ENCODE measurements around the gene SP140. TPM values are rescaled to one million over a fixed set of nuclear protein-coding genes. Genes with fewer than 3 reads are reported as not detected.
A peak's percentile ranks its signal among the peaks of the same experiment; 100 is the strongest.
"Not testable (repeated sequence)": the region's sequence is repeated elsewhere in the genome, so short reads cannot be mapped to it uniquely, and the experiment has no call there.

SP140 gene
- total RNA-seq, 1 experiment from 2014 or later: 2.6 TPM

DNA sequence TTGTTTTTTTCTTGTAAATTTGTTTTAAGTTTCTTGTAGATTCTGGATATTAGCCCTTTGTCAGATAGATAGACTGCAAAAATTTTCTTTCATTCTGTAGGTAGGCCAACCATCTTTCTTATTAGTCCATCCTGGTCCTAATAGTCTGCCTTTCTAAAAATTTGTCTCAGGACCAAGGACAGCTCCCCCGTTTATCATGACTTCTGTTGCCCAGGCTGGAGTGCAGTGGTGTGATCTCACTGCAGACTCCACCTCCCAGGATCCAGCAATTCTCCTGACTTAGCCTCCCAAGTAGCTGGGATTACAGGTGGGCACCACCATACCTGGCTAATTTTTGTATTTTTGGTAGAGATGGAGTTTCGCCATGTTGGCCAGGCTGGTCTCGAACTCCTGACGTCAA is 63.8 kb downstream of the SP140 start:
- POLR2A ChIA-PET; H3K9ac ChIP-seq (ENCODE audit: low read length); H3K4me2 ChIP-seq (ENCODE audit: low read length); RAD21 ChIA-PET (ENCODE audit: low non-redundant PET in 1 of 2, low total read pairs in 2 of 2, uncharacterized antibody in 2 of 2, unreplicated experiment in 2 of 2); H3K4me1 ChIP-seq (ENCODE audit: control insufficient read depth in 1 of 2, insufficient read depth in 2 of 2, low read length in 2 of 2); CTCF ChIA-PET; H3K36me3 ChIP-seq (ENCODE audit: control insufficient read depth in 1 of 2, insufficient read depth in 2 of 2, low read length in 2 of 2); BruUV-seq (replicated peaks); H3K27me3 ChIP-seq (ENCODE audit: insufficient read depth, low read length); H3K27ac ChIP-seq (ENCODE audit: low read depth, low read length); H4K20me1 ChIP-seq (ENCODE audit: insufficient read depth); H3K9me2 ChIP-seq (ENCODE audit: insufficient read depth); H3K4me3 ChIP-seq (replicated peaks in 1 of 2; ENCODE audit: low read depth in 1 of 2, low read length in 2 of 2); intact Hi-C loops (cut with micrococcal nuclease); H3K79me2 ChIP-seq (ENCODE audit: insufficient read depth, low read length); H3K9me3 ChIP-seq (ENCODE audit: control insufficient read depth in 1 of 2, insufficient read depth in 1 of 2, low read depth in 1 of 2, low read length in 2 of 2); H2AFZ ChIP-seq (ENCODE audit: low read depth, low read length, poor library complexity, severe bottlenecking); DNase-seq (ENCODE audit: low read depth, low spot score); ATAC-seq: not testable (repeated sequence)
- TF ChIP-seq, protein P1, sequence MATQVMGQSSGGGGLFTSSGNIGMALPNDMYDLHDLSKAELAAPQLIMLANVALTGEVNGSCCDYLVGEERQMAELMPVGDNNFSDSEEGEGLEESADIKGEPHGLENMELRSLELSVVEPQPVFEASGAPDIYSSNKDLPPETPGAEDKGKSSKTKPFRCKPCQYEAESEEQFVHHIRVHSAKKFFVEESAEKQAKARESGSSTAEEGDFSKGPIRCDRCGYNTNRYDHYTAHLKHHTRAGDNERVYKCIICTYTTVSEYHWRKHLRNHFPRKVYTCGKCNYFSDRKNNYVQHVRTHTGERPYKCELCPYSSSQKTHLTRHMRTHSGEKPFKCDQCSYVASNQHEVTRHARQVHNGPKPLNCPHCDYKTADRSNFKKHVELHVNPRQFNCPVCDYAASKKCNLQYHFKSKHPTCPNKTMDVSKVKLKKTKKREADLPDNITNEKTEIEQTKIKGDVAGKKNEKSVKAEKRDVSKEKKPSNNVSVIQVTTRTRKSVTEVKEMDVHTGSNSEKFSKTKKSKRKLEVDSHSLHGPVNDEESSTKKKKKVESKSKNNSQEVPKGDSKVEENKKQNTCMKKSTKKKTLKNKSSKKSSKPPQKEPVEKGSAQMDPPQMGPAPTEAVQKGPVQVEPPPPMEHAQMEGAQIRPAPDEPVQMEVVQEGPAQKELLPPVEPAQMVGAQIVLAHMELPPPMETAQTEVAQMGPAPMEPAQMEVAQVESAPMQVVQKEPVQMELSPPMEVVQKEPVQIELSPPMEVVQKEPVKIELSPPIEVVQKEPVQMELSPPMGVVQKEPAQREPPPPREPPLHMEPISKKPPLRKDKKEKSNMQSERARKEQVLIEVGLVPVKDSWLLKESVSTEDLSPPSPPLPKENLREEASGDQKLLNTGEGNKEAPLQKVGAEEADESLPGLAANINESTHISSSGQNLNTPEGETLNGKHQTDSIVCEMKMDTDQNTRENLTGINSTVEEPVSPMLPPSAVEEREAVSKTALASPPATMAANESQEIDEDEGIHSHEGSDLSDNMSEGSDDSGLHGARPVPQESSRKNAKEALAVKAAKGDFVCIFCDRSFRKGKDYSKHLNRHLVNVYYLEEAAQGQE (IDR thresholded peaks at IDR 0.05; ENCODE audit: low read depth): peak; percentile 83

GRCh38 chr2:230295192-230295591 is 69.7 kb downstream of the SP140 start:
- Histone ChIP-seq H3K9ac (ENCODE audit: low read length) (no peak overlapping the region), H3K9me2 (ENCODE audit: insufficient read depth) (no peaks in the 10 kb centered on the region), H3K9me3 (ENCODE audit: control insufficient read depth in 1 of 2, insufficient read depth in 1 of 2, low read depth in 1 of 2, low read length in 2 of 2) (no peaks in the 10 kb centered on the region), H3K36me3 (ENCODE audit: control insufficient read depth in 1 of 2, insufficient read depth in 2 of 2, low read length in 2 of 2) (no peaks in the 10 kb centered on the region), H2AFZ (ENCODE audit: low read depth, low read length, poor library complexity, severe bottlenecking) (no peak overlapping the region), H3K4me2 (ENCODE audit: low read length) (no peak overlapping the region), H3K27me3 (ENCODE audit: insufficient read depth, low read length) (no peaks in the 10 kb centered on the region), H3K4me3 (replicated peaks in 1 of 2; ENCODE audit: low read depth in 1 of 2, low read length in 2 of 2) (no peak overlapping the region), H3K27ac (ENCODE audit: low read depth, low read length) (no peak overlapping the region), H3K4me1 (ENCODE audit: control insufficient read depth in 1 of 2, insufficient read depth in 2 of 2, low read length in 2 of 2) (no peaks in the 10 kb centered on the region), H3K79me2 (ENCODE audit: insufficient read depth, low read length) (no peaks in the 10 kb centered on the region), H4K20me1 (ENCODE audit: insufficient read depth) (no peaks in the 10 kb centered on the region)
- BruUV-seq (replicated peaks): no TSS peak
- TF ChIP-seq ATF3 (IDR thresholded peaks at IDR 0.05) (no peak), TCF7L2 (IDR thresholded peaks at IDR 0.05; ENCODE audit: borderline replicate concordance, extremely low read depth, insufficient read depth, insufficient read length) (no peak), RAD21 (IDR thresholded peaks at IDR 0.05; ENCODE audit: low read depth) (no peak), POLR2A (IDR thresholded peaks at IDR 0.05; ENCODE audit: borderline replicate concordance, extremely low read depth, insufficient read depth, insufficient read length) (no peak), YY1 (IDR thresholded peaks at IDR 0.05; ENCODE audit: extremely low read depth, insufficient replicate concordance, low read depth, low read length) (no peak), SRF (IDR thresholded peaks at IDR 0.05; ENCODE audit: low read depth) (no peak), SIN3A (IDR thresholded peaks at IDR 0.05; ENCODE audit: low read depth) (no peak), EZH2 (IDR thresholded peaks at IDR 0.05) (no peak), ZBTB33 (IDR thresholded peaks at IDR 0.05; ENCODE audit: extremely low read depth, insufficient replicate concordance, low read length) (no peak), CBX3 (IDR thresholded peaks at IDR 0.05; ENCODE audit: low read depth) (no peak)
- TF ChIP-seq, protein P1 (IDR thresholded peaks at IDR 0.05; ENCODE audit: low read depth): no peak
- ChIA-PET RAD21 (ENCODE audit: low non-redundant PET in 1 of 2, low total read pairs in 2 of 2, uncharacterized antibody in 2 of 2, unreplicated experiment in 2 of 2) (no interaction called here), CTCF (no interaction called here), POLR2A (no interaction called here)
- DNase-seq (ENCODE audit: low read depth, low spot score) (no peak), ATAC-seq (no peak)
- intact Hi-C loops (cut with micrococcal nuclease): no loop called here
